ENCODE results near the gene FOXP1.
A peak's percentile ranks its signal among the peaks of the same experiment; 100 is the strongest.

Gene FOXP1

GRCh38 chr3:71127052-71127831 lies 456.3 kb downstream of the FOXP1 start:
- no peak for DNase-seq (ENCODE audit: low read depth in 2 of 2)

DNA sequence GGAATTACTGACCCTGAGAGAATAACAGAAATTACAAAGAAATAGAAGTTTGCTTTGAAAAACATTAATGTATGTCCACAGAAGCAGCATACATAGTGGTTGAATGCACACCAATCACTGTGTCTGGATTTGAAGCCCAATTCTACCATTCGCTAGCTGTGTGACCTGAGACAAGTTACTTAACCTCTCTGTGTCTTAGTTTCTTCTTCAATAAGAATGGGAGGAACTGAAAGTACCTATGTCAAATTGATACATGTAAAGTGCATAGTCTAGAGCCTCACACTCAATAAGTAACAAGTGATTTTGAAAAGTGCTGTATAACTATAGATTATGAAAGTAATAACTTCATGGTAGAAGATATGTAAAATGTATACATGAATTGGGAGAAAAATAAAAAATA lies 457.8 kb downstream of the FOXP1 start:
- no peak for DNase-seq (ENCODE audit: low read depth in 2 of 2)

DNA sequence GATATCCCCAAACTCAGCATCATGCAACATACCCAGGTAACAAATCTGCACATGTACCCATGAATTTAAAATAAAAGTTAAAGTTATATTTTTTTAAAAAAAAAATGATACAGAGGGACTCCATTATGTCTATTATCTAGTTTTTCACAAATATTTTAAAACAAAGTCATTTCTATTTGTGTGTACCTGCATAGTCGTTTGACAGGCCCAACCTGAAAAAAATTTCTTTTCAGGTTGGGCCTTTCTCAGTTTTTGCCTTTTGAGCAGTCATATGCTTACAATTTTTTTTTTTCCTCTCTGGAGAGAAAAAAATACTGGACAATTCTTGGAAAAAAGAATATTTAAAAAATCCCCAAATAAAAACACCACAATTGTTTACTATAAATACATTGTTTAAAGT lies 459.5 kb downstream of the FOXP1 start:
- DNase-seq (ENCODE audit: low read depth in 2 of 2): no peak

DNA sequence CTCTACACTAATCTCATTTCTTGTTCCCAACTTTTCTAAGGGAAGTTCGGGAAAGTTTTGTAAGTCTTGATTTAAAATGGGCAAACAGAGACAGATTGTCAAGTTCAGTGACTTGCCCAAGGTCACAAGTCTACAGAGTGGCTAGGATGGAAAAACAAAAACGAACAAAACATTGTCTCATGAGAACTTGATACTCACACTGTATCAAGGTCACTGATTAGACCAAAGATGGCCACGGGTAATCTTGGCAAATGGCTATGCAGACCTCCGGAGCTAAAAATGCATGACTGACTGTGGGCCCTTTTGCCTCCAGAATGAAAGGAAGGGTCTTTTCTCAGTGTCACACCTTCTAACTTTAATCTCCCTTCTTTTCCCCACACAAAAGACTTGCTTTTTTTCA lies 460.9 kb downstream of the FOXP1 start:
- no peak for DNase-seq (ENCODE audit: low read depth in 2 of 2)

DNA sequence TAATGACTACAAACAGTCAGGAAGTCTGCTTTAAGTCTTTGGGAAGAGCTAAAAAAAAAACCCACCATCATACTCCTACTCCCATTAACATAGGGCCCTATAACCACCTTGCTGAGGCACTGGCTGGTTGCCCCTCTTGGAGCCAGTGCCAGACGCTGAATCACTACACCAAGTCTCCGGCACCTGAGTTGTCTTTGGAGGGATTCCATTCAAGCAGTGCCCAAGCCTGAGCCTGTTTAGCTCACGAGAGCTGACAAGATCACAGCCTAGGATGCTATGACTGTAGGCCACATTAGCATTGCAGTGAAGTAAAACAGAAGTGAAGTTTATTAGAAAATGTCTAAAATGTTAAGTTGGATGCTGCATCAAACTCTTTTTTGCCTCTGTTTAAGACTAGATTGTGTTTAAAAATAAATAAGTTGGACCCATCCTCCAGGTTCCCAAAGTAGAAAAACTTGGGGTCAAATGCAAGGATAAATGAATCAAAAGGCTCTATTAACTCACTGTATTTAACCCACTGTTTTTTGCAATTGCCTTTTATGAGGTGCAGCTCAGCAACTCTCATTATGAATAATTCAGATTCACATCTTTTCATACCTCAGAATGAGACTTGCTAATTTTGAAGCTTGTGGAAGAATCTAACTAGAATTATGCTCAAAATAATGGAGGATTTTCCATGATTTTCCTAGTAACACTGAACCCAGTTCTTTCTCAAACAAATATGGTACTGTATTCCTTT lies 461.9 kb downstream of the FOXP1 start:
- no peak for DNase-seq (ENCODE audit: low read depth in 2 of 2)

DNA sequence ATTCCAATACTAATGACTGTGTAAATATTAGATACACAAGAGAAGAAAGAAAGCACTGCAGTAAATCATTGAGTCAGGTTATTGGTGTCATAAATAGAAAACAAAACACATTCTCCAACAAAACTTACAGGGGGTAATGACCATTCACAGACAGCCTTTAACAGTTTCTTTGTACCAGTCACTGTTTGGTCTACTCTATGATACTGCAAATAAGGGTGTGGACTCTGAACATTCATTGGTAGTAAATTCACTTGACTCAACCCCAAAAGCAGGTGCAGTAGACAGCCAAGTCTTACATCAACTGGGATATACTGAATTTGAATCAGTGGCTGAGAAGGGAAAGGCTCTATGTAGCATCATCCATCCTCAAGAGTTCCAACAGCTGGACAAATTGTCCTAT lies 463.5 kb downstream of the FOXP1 start:
- no peak for DNase-seq (ENCODE audit: low read depth in 2 of 2)

DNA sequence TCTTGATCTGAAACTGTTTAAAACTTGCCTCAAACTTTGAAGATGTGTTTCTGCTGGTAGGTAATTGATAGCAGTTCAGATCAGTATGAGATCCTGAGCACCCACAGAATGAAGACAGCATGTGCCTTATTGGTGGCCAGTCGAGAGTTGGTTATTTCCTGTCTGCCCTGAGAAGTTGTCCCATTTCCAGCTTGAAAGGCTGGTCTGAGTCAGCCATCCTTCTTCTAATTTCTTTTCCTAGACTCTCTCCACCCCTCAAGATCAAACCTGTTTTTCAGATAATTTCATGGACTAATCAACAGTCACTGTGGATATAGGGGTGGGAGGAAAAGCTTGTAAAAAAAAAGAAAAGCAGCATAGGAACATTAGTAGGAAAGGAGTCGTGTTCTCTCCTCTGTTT lies 464.4 kb downstream of the FOXP1 start:
- no peak for DNase-seq (ENCODE audit: low read depth in 2 of 2)

GRCh38 chr3:71118436-71118835 lies 465.1 kb downstream of the FOXP1 start:
- no peak for DNase-seq (ENCODE audit: low read depth in 2 of 2)

- no peak for DNase-seq (ENCODE audit: low read depth in 2 of 2)
Measured at GRCh38 chr3:71117572-71118247, 465.8 kb downstream of the FOXP1 start.

DNA sequence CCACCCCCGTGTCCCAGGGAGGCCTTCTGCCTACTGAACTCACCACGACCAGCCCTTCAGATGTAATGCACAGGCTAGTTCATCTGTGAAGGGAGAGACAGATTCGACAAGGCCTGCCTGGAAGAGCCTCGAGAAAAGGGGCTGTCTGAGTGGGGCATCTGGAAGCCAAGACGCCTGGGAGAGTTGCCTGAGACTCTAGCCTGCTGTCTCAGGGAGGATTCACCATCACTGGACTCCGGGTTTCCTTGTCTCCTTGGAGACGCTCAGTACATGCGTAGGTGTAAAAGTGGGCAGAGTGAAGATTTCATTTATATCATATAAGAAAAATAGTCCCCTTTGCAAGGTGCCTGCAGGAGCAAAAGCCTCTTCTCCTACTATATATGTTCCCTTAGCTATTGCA lies 468.9 kb downstream of the FOXP1 start:
- DNase-seq (ENCODE audit: low read depth in 2 of 2): no peak

GRCh38 chr3:71112576-71112975 lies 471.0 kb downstream of the FOXP1 start:
- no peak for DNase-seq (ENCODE audit: low read depth in 2 of 2)

DNA sequence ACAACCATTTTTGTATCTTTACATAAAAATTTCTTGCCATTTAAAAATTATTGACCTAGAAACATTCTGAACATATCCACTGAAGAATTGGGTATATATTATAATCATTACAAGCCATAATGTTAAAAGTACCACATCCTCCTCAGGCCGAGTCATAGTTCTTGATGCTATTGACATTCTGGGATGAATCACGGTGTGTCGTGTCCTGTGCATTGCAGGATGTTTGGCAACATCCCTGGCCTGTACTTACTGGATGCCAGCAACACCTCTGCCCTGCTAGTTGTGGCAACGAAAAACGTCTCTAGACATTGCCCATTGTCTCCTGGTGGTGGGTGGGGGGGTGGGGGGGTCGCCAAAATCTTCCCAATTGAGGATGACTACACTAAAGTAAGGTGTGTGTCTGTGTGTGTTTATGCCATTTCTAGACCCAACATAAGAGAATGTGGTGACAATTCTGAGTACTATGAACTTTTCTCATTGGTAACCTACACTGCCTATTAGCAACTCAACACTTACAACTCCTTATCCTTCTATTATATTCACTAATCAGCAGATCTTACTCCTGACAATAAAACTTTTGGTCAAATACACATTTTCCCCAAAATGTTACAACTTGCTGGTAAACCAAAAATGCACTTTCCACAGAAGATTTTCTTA lies 471.6 kb downstream of the FOXP1 start:
- DNase-seq (ENCODE audit: low read depth in 2 of 2): peak in 1 of 2 experiments; percentile 47

- no peak for DNase-seq (ENCODE audit: low read depth in 2 of 2)
Measured at GRCh38 chr3:71110385-71111222, 472.9 kb downstream of the FOXP1 start.

DNA sequence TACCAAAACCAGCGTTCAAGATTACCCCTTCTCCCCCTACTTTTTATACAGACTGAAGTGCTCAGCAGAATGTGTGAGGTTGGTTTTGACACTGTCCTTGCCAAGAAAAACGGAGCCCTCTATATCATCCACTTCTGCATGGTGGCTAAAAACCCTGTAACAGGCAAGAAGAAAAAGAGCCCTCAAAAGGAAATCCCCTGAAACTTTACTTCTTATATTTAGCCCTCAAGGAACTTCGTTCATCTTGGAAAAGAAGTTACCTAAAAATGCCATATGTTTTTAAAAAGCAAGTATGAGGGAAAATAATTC lies 473.6 kb downstream of the FOXP1 start:
- no peak for DNase-seq (ENCODE audit: low read depth in 2 of 2)

GRCh38 chr3:71109241-71109976 lies 474.1 kb downstream of the FOXP1 start:
- peak; percentile 64 to 69 for DNase-seq (ENCODE audit: low read depth in 2 of 2)

DNA sequence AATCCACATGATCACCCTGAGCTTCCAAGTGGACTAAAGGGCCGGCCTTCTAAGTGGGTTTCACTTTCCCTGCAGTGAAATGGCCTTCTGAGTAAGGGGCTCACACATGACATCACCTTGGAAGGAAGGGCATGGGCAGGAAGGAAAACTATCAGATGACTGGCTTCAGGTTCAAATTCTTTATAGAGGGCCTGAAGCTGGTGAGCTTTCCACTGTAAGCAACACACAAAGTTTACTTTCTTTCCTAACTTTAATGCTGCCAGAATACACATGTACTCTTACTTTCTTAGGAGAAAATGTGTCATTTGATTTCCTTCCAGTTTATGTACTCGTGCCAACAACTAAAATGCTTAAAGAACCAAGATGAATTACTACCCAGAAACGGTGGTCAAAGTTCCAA lies 475.6 kb downstream of the FOXP1 start:
- no peak for DNase-seq (ENCODE audit: low read depth in 2 of 2)

- no peak for DNase-seq (ENCODE audit: low read depth in 2 of 2)
Measured at GRCh38 chr3:71104976-71105375, 478.6 kb downstream of the FOXP1 start.

DNA sequence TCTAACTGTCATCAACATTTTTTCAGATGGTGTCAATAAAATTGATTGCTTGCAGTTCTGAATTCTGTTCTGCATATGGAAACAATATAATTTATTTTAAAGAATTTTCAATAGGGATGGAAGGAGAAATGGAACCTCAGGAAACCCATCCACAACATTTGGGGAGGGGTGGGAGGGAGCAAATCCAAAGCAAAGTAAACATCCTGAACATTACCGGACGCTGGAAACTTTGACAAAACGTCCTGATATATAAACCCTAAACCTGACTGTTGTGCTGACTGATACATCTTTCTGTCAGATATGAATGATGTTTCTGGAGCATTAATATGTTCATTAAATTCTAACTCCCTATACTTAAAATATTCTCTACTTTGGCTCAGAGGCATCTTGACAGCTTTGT lies 479.0 kb downstream of the FOXP1 start:
- no peak for DNase-seq (ENCODE audit: low read depth in 2 of 2)

GRCh38 chr3:71104121-71104541 lies 479.4 kb downstream of the FOXP1 start:
- peak; percentile 87 to 89 for DNase-seq (ENCODE audit: low read depth in 2 of 2)

GRCh38 chr3:71103430-71103921 lies 480.1 kb downstream of the FOXP1 start:
- peak; percentile 65 to 67 for DNase-seq (ENCODE audit: low read depth in 2 of 2)

Data from fibroblast of skin of left biceps (primary cell).